NT2/D1 (cell line): ENCODE results near the gene USP7.
"Not testable (repeated sequence)": the region's sequence is repeated elsewhere in the genome, so short reads cannot be mapped to it uniquely, and the experiment has no call there.

ENCODE experiments used
- YY1 ChIP-seq: IDR thresholded peaks from 2 replicates; pipeline ENCODE4 v1.6.1; 2011; ENCODE audit not compliant: insufficient read length, insufficient read depth
- ZNF274 ChIP-seq: IDR thresholded peaks from 2 replicates; pipeline ENCODE4 v1.6.1; 2011; ENCODE audit warnings: mild to moderate bottlenecking, low read depth, low read length

DNA sequence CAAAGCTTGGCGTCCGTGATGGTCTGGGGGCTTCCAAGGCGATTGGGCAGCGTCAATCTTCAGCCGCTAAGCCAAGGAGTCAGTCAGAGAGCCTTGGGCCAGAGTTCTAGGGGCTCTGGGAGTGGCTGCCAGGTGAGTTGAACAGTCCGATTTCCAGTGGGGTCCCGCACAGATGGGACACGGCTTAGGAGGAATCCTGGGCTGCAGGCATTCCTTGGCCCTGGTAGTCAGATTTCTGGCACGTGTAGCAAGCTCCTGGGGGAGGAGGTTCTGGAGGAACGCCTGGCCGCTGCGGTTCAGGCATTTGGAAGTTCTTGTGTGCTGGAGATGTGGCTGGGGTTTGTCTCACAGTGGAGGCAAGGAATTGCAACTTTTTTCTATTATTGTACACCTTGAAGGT, 120.4 kb downstream of the USP7 start:
- not testable (repeated sequence) for TF ChIP-seq YY1, ZNF274
